HG02970 (cell line): Measurements from ENCODE around the gene BRMS1.
"Not testable (repeated sequence)": the region's sequence is repeated elsewhere in the genome, so short reads cannot be mapped to it uniquely, and the experiment has no call there.

ENCODE experiments used
- ATAC-seq: cut with Tn5 transposase; IDR thresholded peaks from one replicate; pipeline ENCODE4 v1.9.1; 2021; ENCODE audit warnings: mild to moderate bottlenecking, moderate library complexity, moderate number of reproducible peaks; ENCODE audit not compliant: unreplicated experiment, low FRiP score

The BRMS1 gene

GRCh38 chr11:66312549-66313320, 32.2 kb downstream of the BRMS1 start:
- ATAC-seq = peak; percentile 67

GRCh38 chr11:66311965-66312548, 32.8 kb downstream of the BRMS1 start:
- peak; percentile 69 for ATAC-seq

- no peak for ATAC-seq
Observed at GRCh38 chr11:66311470-66311964, 33.4 kb downstream of the BRMS1 start.

- ATAC-seq = not testable (repeated sequence)
Observed at GRCh38 chr11:66310803-66311440, 34.0 kb downstream of the BRMS1 start.

- no peak for ATAC-seq
Observed at GRCh38 chr11:66310324-66310723, 34.6 kb downstream of the BRMS1 start.

- ATAC-seq = no peak
Observed at GRCh38 chr11:66309475-66309874, 35.4 kb downstream of the BRMS1 start.

- no peak for ATAC-seq
Observed at GRCh38 chr11:66302656-66303055, 42.2 kb downstream of the BRMS1 start.

- ATAC-seq = no peak
Observed at GRCh38 chr11:66299186-66299585, 45.7 kb downstream of the BRMS1 start.

- no peak for ATAC-seq
Observed at GRCh38 chr11:66297610-66298009, 47.3 kb downstream of the BRMS1 start.

- ATAC-seq = no peak
Observed at GRCh38 chr11:66294626-66295620, 50.0 kb downstream of the BRMS1 start.

- ATAC-seq = no peak
Observed at GRCh38 chr11:66293777-66294625, 50.9 kb downstream of the BRMS1 start.

GRCh38 chr11:66293352-66293751, 51.6 kb downstream of the BRMS1 start:
- ATAC-seq = no peak

- no peak for ATAC-seq
Observed at GRCh38 chr11:66292543-66293332, 52.2 kb downstream of the BRMS1 start.

GRCh38 chr11:66291706-66292542, 53.0 kb downstream of the BRMS1 start, which contains the start of gene TMEM151A:
Gene TMEM151A (plus strand): TSS chr11:66291894. CDS start chr11:66292014, 120 bp downstream.
- ATAC-seq = no peak

- ATAC-seq = no peak
Observed at GRCh38 chr11:66291303-66291705, 53.6 kb downstream of the BRMS1 start.

- ATAC-seq = no peak
Observed at GRCh38 chr11:66290330-66290621, 54.6 kb downstream of the BRMS1 start.

- ATAC-seq = peak; percentile 37
Observed at GRCh38 chr11:66289548-66290329, 55.2 kb downstream of the BRMS1 start.
